ENCODE data around the gene EREG. TPM values are rescaled to one million over a fixed set of nuclear protein-coding genes. Genes with fewer than 3 reads are reported as not detected.

The EREG gene
- total RNA-seq, 6 experiments from 2014 or later = 28.8 to 38.0 (median 32.7) TPM

- no peak for DNase-seq
- Mint-ChIP-seq H3K4me1 (ENCODE audit: low read depth) (peaks cover 50% of the 10 kb centered on the region), H3K36me3 (ENCODE audit: low read depth) (no peaks in the 10 kb centered on the region), H3K27me3 (ENCODE audit: insufficient read depth) (no peaks in the 10 kb centered on the region), H3K9me3 (no peaks in the 10 kb centered on the region), H3K4me3 (no peak overlapping the region), H3K27ac (no peak overlapping the region)
- TF ChIP-seq, protein P1, sequence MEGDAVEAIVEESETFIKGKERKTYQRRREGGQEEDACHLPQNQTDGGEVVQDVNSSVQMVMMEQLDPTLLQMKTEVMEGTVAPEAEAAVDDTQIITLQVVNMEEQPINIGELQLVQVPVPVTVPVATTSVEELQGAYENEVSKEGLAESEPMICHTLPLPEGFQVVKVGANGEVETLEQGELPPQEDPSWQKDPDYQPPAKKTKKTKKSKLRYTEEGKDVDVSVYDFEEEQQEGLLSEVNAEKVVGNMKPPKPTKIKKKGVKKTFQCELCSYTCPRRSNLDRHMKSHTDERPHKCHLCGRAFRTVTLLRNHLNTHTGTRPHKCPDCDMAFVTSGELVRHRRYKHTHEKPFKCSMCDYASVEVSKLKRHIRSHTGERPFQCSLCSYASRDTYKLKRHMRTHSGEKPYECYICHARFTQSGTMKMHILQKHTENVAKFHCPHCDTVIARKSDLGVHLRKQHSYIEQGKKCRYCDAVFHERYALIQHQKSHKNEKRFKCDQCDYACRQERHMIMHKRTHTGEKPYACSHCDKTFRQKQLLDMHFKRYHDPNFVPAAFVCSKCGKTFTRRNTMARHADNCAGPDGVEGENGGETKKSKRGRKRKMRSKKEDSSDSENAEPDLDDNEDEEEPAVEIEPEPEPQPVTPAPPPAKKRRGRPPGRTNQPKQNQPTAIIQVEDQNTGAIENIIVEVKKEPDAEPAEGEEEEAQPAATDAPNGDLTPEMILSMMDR (IDR thresholded peaks at IDR 0.05) = no peak
Observed at GRCh38 chr4:74412225-74412624, 47.3 kb downstream of the EREG start.

DNA sequence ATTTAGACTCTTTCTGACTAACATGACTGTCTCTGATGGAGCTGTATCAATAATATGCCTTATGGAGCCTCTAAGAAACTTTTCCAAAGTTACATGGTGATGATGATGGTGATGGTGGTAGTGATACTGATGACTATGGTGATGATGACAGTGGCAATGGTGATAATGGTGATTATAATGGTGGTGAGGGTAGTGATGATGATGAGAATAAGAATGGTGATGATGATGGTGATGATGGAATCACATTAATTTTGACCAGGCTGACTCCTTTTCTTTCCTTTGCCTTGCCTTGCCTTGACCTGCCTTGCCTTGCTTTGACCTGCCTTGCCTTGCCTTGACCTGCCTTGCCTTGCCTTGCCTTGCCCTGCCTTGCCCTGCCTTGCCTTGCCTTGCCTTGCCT lies 48.3 kb downstream of the EREG start:
- Mint-ChIP-seq H3K4me1 (ENCODE audit: low read depth) (peaks cover 51% of the 10 kb centered on the region), H3K36me3 (ENCODE audit: low read depth) (no peaks in the 10 kb centered on the region), H3K9me3 (no peaks in the 10 kb centered on the region), H3K27ac (no peak overlapping the region), H3K4me3 (no peak overlapping the region), H3K27me3 (ENCODE audit: insufficient read depth) (no peaks in the 10 kb centered on the region)
- TF ChIP-seq, protein P1 (IDR thresholded peaks at IDR 0.05) = no peak
- DNase-seq = no peak

DNA sequence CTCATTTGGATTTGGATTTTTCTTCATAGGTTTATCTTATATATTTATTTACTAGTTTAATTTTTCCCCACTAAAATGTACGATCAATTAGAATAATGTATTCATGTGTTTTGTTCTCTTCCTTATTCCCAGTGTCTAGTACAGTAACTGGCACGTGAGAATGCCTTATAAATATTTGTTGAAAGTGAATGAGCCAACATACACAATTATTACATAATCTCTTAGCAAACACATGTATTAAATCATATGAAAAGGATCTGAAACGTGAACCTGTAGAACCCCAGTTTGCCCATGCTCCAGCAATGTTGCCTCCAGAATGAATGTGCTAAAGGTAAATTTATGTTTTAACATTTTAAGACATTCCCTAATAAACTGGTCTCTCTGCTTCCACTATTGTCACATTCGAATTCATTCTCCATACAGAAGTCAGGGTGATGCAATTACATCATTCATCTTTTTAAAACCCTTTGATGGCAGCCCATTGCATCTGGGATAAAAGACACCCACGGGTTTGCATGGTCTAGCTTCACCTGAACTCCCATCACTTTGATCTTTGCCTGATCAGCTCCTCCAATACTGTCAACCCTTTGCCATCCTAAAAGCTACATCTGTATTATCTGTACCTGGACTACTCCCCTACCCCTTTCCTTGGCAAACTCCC lies 49.3 kb downstream of the EREG start:
- H3K36me3 Mint-ChIP-seq (ENCODE audit: low read depth) = no peaks in the 10 kb centered on the region
- H3K4me1 Mint-ChIP-seq (ENCODE audit: low read depth) = peaks cover 51% of the 10 kb centered on the region
- DNase-seq = no peak
- H3K27ac Mint-ChIP-seq = no peak overlapping the region
- no peaks in the 10 kb centered on the region for H3K27me3 Mint-ChIP-seq (ENCODE audit: insufficient read depth)
- TF ChIP-seq, protein P1 (IDR thresholded peaks at IDR 0.05) = no peak
- H3K9me3 Mint-ChIP-seq = no peaks in the 10 kb centered on the region
- H3K4me3 Mint-ChIP-seq = no peak overlapping the region

- Mint-ChIP-seq H3K4me3 (no peak overlapping the region), H3K36me3 (ENCODE audit: low read depth) (no peaks in the 10 kb centered on the region), H3K4me1 (ENCODE audit: low read depth) (peaks cover 42% of the 10 kb centered on the region), H3K9me3 (no peaks in the 10 kb centered on the region), H3K27me3 (ENCODE audit: insufficient read depth) (no peaks in the 10 kb centered on the region), H3K27ac (no peak overlapping the region)
- DNase-seq = no peak
- TF ChIP-seq, protein P1 (IDR thresholded peaks at IDR 0.05) = no peak
Observed at GRCh38 chr4:74415602-74416300, 50.8 kb downstream of the EREG start.

DNA sequence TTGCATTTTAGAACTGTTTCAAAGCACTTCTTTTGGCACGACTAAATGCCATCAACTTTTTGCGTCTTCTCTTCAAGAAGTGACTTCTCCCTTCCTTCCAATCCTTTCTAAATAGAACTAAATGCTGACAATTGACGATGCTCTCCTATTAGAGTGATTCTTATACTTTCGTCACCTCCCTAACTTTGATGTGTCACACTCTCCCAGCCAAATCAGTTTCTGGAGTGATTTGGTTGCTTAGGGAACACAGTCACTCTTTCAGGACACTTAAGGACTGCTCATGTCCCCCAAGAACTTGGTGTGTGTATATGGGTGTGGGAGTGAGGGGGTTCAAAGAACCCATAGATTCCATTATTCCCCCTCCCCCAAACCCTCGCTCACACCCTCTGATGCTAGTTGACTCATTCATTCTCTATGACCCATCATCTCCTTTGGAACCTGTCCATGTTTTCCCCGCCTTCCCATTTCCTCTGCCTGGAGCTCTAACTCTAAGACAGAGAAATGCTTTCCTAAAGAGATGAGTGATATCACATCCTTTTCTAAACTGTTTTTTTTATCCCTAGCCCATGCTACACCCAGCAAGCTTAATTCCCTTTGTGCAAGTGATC lies 53.2 kb downstream of the EREG start:
- TF ChIP-seq, protein P1 (IDR thresholded peaks at IDR 0.05) = no peak
- peak overlapping the region; percentile 32 for H3K4me3 Mint-ChIP-seq
- H3K36me3 Mint-ChIP-seq (ENCODE audit: low read depth) = no peaks in the 10 kb centered on the region
- peak; percentile 80 for DNase-seq
- peak overlapping the region; percentile 80 for H3K27ac Mint-ChIP-seq
- H3K27me3 Mint-ChIP-seq (ENCODE audit: insufficient read depth) = no peaks in the 10 kb centered on the region
- peaks cover 44% of the 10 kb centered on the region for H3K4me1 Mint-ChIP-seq (ENCODE audit: low read depth)
- no peaks in the 10 kb centered on the region for H3K9me3 Mint-ChIP-seq
